B cell (primary cell): ENCODE measurements around the gene COA8.

Source experiments
- CTCF ChIP-seq: fragments of 200-600 bp; IDR thresholded peaks from one replicate; pipeline ENCODE4 v1.8.0; 2022; ENCODE audit warnings: antibody characterized with exemption, mild to moderate bottlenecking
- EZH2 ChIP-seq: IDR thresholded peaks from 2 replicates; pipeline ENCODE4 v1.6.1; 2012; ENCODE audit warnings: borderline replicate concordance, low read depth, mild to moderate bottlenecking, moderate library complexity, low read length; ENCODE audit not compliant: insufficient read depth, poor library complexity, severe bottlenecking

- TF ChIP-seq CTCF: no peak
- TF ChIP-seq EZH2: no peak
Measured at GRCh38 chr14:103549361-103550311, 13.1 kb upstream of the COA8 start.
